RWPE2 (cell line): ENCODE results near the gene KEAP1.
"Not testable (repeated sequence)": the region's sequence is repeated elsewhere in the genome, so short reads cannot be mapped to it uniquely, and the experiment has no call there.

Experiments used
- ATAC-seq: fragments of 200-7000 bp; cut with Tn5 transposase; 3 replicates; pipeline ENCODE4 v1.9.1; 2021; ENCODE audit warnings: low read depth
- DNase-seq: peaks from one replicate; pipeline ENCODE4 v3.0.0-alpha.2; 2020; ENCODE audit warnings: low spot score
- H3K27ac ChIP-seq: fragments of 450-650 bp; 2 replicates; pipeline ENCODE4 v1.5.1; 2017; ENCODE audit warnings: mild to moderate bottlenecking; ENCODE audit not compliant: poor library complexity, severe bottlenecking
- H3K27me3 ChIP-seq: fragments of 250-450 bp; sonication (Bioruptor Pico); 2 replicates; pipeline ENCODE4 v1.5.1; 2021; ENCODE audit warnings: mild to moderate bottlenecking, moderate library complexity; ENCODE audit not compliant: insufficient read depth, poor library complexity, severe bottlenecking
- H3K36me3 ChIP-seq: fragments of 250-450 bp; sonication (Bioruptor Pico); 2 replicates; pipeline ENCODE4 v1.5.1; 2020; ENCODE audit warnings: low read depth, mild to moderate bottlenecking, moderate library complexity
- H3K4me1 ChIP-seq: fragments of 250-450 bp; sonication (Bioruptor Pico); 2 replicates; pipeline ENCODE4 v1.5.1; 2021; ENCODE audit warnings: mild to moderate bottlenecking, moderate library complexity; ENCODE audit not compliant: insufficient read depth, poor library complexity, severe bottlenecking
- H3K4me3 ChIP-seq: fragments of 250-450 bp; sonication (Bioruptor Pico); 2 replicates; pipeline ENCODE4 v1.5.1; 2021; ENCODE audit warnings: mild to moderate bottlenecking, moderate library complexity; ENCODE audit not compliant: severe bottlenecking
- H3K9me3 ChIP-seq: fragments of 250-450 bp; sonication (Bioruptor Pico); 2 replicates; pipeline ENCODE4 v1.5.1; 2021; ENCODE audit warnings: mild to moderate bottlenecking, moderate library complexity; ENCODE audit not compliant: severe bottlenecking
- CTCF ChIP-seq: fragments of 450-650 bp; IDR thresholded peaks from one replicate; pipeline ENCODE4 v1.5.1; 2017; ENCODE audit warnings: mild to moderate bottlenecking, moderate library complexity; ENCODE audit not compliant: poor library complexity, severe bottlenecking

The KEAP1 gene

GRCh38 chr19:10503002-10503789 lies at the start of gene KEAP1:
Gene KEAP1, minus strand, starts transcription at chr19:10503356. Its CDS starts 3,323 bp downstream, at chr19:10500033.
- Histone ChIP-seq H3K4me1 (peaks cover 5% of the 10 kb centered on the region), H3K36me3 (peaks cover 21% of the 10 kb centered on the region), H3K27ac (peak within 1 kb of the TSS; percentile 76), H3K27me3 (no peaks in the 10 kb centered on the region), H3K9me3 (no peaks in the 10 kb centered on the region), H3K4me3 (peak within 1 kb of the TSS; percentile 85)
- DNase-seq: no peak
- TF ChIP-seq CTCF: no peak
- ATAC-seq: peak; percentile 17

- H3K36me3 ChIP-seq: peaks cover 87% of the 10 kb centered on the region
- H3K4me1 ChIP-seq: peaks cover 28% of the 10 kb centered on the region
- no peak for TF ChIP-seq CTCF
- H3K4me3 ChIP-seq: no peak overlapping the region
- H3K9me3 ChIP-seq: no peaks in the 10 kb centered on the region
- no peak overlapping the region for H3K27ac ChIP-seq
- ATAC-seq (peak; percentile 46), DNase-seq (no peak)
- no peaks in the 10 kb centered on the region for H3K27me3 ChIP-seq
Observed at GRCh38 chr19:10552510-10553053, 49.4 kb upstream of the KEAP1 start.

- Histone ChIP-seq H3K36me3 (peaks cover 85% of the 10 kb centered on the region), H3K27ac (no peak overlapping the region), H3K4me3 (no peak overlapping the region), H3K9me3 (no peaks in the 10 kb centered on the region), H3K4me1 (peaks cover 28% of the 10 kb centered on the region), H3K27me3 (no peaks in the 10 kb centered on the region)
- ATAC-seq (peak; percentile 25; the same call in 2 of the 3 replicates), DNase-seq (no peak)
- peak; percentile 34 for TF ChIP-seq CTCF
Observed at GRCh38 chr19:10551698-10552301, 48.6 kb upstream of the KEAP1 start.

GRCh38 chr19:10551006-10551405 lies 47.9 kb upstream of the KEAP1 start:
- Histone ChIP-seq H3K36me3 (peaks cover 82% of the 10 kb centered on the region), H3K4me1 (peaks cover 20% of the 10 kb centered on the region)
- not testable (repeated sequence) for H3K9me3 ChIP-seq, H3K4me3 ChIP-seq, ATAC-seq, H3K27me3 ChIP-seq, DNase-seq, H3K27ac ChIP-seq

GRCh38 chr19:10550336-10550735 lies 47.2 kb upstream of the KEAP1 start:
- Histone ChIP-seq H3K4me1 (peaks cover 14% of the 10 kb centered on the region), H3K27me3 (no peaks in the 10 kb centered on the region), H3K27ac (no peak overlapping the region), H3K4me3 (no peak overlapping the region), H3K9me3 (no peaks in the 10 kb centered on the region), H3K36me3 (peaks cover 75% of the 10 kb centered on the region)
- TF ChIP-seq CTCF: no peak
- DNase-seq (no peak), ATAC-seq (no peak)
